HG03442 (cell line): ENCODE data around the gene ZIC1.

Experiments
- ATAC-seq: cut with Tn5 transposase; IDR thresholded peaks from one replicate; pipeline ENCODE4 v1.9.1; 2021; ENCODE audit warnings: mild to moderate bottlenecking, moderate library complexity; ENCODE audit not compliant: unreplicated experiment

Gene ZIC1

GRCh38 chr3:147408188-147409100 is 721 bp upstream of the ZIC1 start:
- no peak for ATAC-seq

DNA sequence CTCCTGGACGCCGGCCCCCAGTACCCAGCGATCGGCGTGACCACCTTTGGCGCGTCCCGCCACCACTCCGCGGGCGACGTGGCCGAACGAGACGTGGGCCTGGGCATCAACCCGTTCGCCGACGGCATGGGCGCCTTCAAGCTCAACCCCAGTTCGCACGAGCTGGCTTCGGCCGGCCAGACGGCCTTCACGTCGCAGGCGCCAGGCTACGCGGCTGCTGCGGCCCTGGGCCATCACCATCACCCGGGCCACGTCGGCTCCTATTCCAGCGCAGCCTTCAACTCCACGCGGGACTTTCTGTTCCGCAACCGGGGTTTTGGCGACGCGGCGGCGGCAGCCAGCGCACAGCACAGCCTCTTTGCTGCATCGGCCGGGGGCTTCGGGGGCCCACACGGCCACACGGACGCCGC is 956 bp downstream of the ZIC1 start:
- ATAC-seq, result no peak

- ATAC-seq, result no peak
Measured at GRCh38 chr3:147410526-147411237, 1.5 kb downstream of the ZIC1 start.

DNA sequence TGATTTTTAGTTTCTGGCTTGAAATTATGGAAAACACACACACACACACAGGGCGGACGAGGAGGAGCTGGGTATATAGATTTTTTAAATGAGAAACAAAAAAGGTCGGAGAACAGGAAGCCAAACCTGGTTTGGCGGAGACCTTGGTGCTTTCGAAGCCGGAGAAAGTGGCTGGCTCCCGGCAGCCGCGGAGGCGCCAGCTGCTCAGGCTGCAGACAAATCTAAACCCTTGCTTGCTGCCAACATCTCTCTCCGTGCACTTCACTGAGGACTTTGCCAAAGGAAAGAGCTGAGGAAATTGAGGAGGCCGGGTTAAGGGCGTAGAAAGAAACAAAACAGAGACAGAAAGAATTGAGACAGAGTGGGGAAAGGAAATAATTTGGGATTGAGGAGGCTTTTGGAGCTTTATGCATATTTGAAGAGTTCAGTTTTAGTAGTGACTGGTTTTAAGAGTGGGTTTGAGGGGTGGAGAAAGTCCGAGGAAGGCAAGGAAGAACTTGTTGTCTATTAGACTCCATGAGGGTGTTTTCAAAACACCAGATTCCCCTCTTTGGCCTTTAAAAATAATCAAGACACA is 2.2 kb downstream of the ZIC1 start:
- ATAC-seq, result no peak

GRCh38 chr3:147411815-147412241 is 2.7 kb downstream of the ZIC1 start:
- ATAC-seq, result no peak

DNA sequence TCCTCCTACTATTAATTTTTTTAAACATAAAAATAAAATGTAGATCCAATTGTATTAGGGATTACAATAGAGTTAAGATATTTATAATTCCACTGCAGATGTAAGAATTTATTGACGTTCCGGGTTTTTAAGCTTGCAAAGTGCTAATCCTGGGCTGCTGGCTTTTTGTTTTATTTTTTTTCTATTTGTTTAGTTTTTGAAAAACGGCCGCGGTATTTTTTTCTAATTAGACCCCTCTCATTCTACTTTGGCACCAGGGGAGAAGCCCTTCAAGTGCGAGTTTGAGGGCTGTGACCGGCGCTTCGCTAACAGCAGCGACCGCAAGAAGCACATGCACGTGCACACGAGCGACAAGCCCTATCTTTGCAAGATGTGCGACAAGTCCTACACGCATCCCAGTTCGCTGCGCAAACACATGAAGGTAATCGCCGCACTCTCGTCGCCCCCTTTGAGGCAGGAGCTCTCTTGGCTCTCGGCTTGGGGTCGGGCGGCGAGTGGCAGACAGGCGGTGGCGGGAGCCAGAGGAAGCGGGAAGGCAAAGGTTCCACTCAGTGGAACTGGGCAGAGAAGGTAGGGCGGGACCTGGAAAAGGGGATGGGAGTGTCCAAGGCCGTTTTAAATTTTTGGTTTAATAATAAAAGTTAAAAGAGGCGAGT is 3.2 kb downstream of the ZIC1 start:
- ATAC-seq, result no peak

- no peak for ATAC-seq
Measured at GRCh38 chr3:147412917-147413685, 3.9 kb downstream of the ZIC1 start.

DNA sequence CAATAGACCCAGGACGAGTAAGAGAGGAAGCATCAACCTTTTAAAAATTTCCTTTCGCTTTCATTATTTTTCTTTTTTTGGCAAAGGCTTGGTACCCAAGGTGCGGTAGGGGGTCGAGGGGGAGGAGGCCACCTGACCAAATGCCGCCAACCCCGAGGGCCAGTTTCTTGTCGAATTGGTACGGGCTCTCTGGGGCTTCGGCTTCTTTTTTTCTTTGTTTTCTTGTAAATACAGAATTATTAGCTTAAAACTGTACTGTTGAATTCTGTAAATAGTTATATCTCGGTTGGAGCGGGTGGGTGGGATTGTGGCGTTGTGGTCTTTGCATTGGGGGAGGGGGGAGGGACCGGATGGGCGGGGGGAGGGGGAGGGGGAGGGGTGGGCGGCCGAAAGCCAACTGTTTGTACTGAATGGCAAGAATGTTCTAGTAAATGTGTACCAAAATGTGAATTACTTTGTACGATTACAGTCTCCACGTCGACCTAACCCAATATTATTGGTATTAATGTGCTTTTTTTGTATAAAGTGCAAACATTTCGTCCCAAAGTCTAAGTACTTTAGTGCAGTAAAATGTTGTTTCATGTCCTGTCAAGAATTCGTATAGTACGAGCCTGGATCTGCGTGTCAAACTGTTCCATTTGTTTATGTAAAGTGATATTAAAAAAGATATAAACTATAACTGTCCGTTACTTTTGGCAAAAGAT is 4.7 kb downstream of the ZIC1 start:
- no peak for ATAC-seq

DNA sequence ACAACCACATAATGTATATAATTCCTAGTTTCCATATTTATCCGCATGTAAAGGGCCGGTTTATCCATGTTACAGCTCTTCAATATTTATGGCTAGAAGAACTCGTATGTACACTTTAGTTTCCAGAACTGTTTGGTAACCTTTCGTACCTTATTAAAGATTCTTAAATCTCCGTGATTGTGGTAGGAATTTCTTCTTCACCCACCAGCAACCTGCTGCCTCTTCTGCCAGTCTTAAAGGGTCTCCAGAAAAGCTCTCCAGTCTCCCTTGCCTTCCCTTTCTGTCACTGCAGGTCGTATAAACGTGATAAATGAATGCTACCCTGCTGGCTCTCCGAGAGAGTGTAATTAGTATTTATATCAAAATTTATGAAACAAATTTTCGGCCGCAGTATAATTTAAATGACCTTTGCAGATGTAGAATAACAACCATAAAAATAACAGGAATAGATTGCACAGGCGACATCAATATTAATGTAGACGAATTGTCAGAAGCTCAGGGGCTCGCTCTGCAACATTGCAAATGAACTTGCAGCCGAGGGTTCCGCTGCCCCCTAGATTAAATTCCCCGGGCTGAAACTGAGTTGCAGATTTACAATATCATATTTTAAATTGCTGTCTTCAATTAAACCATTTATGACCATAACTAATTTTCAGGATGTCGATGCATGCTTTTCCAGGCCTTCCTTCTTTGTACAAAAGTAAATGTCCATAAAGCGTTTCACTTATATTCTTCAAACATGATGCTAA is 5.4 kb downstream of the ZIC1 start:
- ATAC-seq, result no peak

DNA sequence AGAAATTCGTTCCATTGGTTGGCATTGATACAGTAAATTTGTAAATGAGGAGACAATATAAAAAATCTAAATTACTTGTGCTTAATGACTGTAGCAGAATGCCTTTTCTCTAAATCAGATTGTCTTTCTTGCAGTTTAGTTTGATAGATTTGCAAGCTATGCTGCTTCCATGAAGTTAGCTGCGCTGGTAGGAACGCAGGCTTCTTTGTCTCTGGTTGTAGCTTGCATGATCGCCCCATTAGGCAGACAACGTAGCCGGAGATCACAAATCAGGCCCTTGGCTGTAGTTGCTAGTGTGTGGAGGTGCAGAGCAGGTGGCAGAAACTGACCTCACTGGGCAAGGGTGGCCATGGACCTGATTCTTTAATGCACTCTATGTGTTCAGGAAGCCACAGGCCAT is 6.1 kb downstream of the ZIC1 start:
- no peak for ATAC-seq

- ATAC-seq, result no peak
Measured at GRCh38 chr3:147415874-147416273, 6.7 kb downstream of the ZIC1 start.

GRCh38 chr3:147416931-147417330 is 7.8 kb downstream of the ZIC1 start:
- ATAC-seq, result no peak

DNA sequence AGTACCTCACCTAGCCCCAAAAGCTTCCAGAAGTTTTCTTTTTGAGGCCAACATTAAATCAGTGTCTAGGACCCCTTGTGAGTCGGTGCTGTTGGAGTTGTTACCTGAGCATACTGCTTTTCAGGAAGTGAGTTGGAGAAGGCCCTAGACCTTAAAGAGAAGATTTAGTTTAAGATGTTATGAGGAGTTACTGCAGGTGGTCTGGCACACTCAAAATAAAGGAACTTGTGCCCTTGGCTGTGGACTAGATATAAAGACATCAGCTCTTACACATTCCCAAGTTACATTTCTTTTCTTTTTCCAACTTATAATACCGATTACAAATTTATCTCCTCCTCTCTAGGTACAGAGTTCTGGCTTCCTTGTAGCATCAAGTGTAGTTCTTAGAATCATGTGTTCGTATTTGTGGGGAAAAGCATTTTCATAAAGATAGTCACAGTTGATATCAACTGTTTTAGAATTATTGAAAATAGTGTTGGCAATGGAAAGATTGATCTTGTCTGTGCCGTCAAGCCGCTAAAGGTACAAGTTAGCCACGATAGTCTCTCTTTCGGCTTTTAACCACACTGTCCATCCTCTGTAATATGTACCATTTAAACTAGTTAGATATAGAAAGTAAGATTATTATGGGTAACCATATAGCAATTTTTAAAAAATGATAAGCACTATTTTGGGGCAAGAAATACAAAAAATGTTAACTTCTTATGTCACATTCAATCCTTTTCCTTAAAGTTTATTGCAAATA is 8.6 kb downstream of the ZIC1 start:
- ATAC-seq, result no peak

DNA sequence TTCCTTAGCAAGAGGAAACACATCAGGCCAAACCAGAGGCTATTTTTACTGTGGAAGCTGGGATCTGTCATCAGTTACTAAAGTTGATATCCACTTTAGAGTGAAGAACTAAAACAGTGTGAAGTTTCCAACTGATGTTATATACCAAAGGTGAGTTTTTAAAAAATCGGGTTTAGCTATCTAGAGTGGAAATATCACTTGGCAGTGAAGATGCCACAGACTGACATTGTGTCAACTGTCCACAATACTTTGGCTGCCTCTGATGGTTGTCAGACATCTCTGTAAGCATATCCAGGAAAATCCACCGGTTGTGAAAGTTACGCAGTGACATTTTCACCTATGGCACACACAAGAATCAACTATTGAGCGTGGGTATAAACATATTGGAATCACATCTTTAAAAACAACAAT is 9.2 kb downstream of the ZIC1 start:
- no peak for ATAC-seq

DNA sequence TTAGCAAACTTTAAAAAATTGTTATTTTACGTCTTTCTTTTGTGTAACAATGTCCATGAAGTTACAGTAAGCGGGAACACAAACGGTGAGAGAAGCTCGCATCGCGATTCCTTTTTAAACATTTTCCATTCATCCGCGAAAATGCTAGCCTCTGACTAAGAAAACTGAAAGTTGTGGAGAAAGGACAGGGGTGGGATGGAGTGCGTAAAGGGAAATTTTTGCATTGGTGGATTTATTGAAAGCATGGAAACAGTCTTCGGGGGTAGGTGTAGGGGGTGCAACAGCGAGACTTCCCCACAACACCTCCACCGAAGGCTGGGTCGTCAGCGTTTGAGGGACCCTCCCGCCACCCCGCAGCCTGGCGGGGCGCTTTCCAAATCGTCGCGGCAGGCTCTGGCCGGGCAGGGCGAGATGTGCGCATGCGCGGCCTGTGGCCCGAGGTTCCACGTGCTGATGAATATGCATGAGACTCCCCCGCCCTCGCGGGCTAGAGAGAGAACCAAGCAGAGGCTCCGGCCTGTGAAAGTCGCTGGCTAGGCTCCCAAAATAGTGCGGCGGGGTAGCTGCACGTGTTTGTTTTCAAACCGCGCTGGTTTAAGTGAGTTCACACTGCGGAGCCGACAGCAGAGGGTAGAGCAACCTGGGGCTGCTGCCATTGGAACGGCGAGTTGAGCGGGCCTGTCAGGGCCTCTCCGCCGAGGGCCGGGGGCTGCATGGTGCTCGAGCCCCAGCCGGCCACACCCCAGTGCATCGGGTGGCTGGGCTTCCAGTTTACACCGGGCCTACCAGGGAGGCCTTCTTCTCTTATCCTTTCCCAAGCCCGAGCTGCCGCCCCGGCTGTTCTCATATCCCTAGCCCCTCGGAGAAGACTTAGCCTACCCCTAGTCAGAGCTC is 9.9 kb downstream of the ZIC1 start:
- ATAC-seq, result no peak

- ATAC-seq, result no peak
Measured at GRCh38 chr3:147419781-147420224, 10.6 kb downstream of the ZIC1 start.
